ENCODE results near the gene KDM4B. TPM values are rescaled to one million over a fixed set of nuclear protein-coding genes. Genes with fewer than 3 reads are reported as not detected.
"Not testable (repeated sequence)": the region's sequence is repeated elsewhere in the genome, so short reads cannot be mapped to it uniquely, and the experiment has no call there.

The KDM4B gene
- total RNA-seq, 4 donors from 2014 or later: 26.6 to 84.2 (median 39.9) TPM

DNA sequence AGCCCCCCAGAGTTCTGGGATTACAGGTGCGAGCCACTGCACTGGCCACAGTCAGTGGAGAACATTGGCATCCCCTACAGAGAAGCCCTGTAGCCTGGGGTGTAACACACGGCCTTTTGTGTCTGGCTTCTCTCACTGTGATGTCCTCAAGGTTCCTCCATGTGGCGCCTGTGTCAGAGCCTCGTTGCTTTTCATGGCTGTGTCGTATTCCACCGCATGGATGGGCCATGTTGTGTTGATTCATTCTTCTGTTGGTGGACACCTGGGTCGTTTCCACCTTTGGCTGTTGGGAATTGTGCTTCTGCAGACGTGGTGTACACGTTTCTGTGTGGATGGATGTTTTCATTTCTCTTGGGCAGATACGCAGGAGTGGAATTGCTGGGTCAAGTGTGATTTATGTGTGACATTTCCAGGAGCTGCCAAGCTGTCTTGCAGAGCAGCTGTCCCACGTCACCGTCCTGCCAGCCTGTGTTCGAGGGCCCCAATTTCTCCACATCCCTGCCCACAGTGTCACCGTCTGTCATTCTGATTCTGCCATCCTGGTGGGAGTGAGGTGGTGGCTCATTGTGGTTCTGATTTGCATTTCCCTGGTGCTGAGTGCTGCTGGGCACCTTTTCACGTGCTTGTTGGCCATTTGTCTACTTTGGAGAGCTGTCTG lies 59.4 kb downstream of the KDM4B start:
- peaks cover 3 to 22% (median 11%) of the 10 kb centered on the region in 4 donors for H3K4me1 ChIP-seq
- H3K27ac ChIP-seq: no peak overlapping the region
- in situ Hi-C loops (cut with MboI; ENCODE audit: low pct_ligation_motif_present in 1 of 4, low pct_unique_long_range_greater_than_20kb in 1 of 4, low sequenced_read_pairs in 3 of 4) (loop anchor here in 1 of 4 donors (25.0 kb wide), 1 partner anchor 166 kb away; the partner anchor contains the start of gene PLIN3), intact Hi-C loops (cut with DNase I; ENCODE audit: low total_unique reads) (no loop called here)
- H3K4me3 ChIP-seq: no peak overlapping the region
- 60 to 86% methylated on average over 1 to 15 of the region's 15 CpGs for WGBS, 2 donors (ENCODE audit: low coverage in 1 of 2)
- no peak for DNase-seq
- H3K27me3 ChIP-seq: no peaks in the 10 kb centered on the region
- TF ChIP-seq, protein P1, sequence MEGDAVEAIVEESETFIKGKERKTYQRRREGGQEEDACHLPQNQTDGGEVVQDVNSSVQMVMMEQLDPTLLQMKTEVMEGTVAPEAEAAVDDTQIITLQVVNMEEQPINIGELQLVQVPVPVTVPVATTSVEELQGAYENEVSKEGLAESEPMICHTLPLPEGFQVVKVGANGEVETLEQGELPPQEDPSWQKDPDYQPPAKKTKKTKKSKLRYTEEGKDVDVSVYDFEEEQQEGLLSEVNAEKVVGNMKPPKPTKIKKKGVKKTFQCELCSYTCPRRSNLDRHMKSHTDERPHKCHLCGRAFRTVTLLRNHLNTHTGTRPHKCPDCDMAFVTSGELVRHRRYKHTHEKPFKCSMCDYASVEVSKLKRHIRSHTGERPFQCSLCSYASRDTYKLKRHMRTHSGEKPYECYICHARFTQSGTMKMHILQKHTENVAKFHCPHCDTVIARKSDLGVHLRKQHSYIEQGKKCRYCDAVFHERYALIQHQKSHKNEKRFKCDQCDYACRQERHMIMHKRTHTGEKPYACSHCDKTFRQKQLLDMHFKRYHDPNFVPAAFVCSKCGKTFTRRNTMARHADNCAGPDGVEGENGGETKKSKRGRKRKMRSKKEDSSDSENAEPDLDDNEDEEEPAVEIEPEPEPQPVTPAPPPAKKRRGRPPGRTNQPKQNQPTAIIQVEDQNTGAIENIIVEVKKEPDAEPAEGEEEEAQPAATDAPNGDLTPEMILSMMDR (IDR thresholded peaks at IDR 0.05): no peak
- TF ChIP-seq EP300 (IDR thresholded peaks at IDR 0.05; ENCODE audit: low read depth) (no peak), POLR2A (IDR thresholded peaks at IDR 0.05) (no peak), POLR2AphosphoS5 (IDR thresholded peaks at IDR 0.05) (no peak)
- H3K36me3 ChIP-seq: peaks cover 0 to 6% (median 2%) of the 10 kb centered on the region in 4 donors
- H3K9me3 ChIP-seq: no peaks in the 10 kb centered on the region

DNA sequence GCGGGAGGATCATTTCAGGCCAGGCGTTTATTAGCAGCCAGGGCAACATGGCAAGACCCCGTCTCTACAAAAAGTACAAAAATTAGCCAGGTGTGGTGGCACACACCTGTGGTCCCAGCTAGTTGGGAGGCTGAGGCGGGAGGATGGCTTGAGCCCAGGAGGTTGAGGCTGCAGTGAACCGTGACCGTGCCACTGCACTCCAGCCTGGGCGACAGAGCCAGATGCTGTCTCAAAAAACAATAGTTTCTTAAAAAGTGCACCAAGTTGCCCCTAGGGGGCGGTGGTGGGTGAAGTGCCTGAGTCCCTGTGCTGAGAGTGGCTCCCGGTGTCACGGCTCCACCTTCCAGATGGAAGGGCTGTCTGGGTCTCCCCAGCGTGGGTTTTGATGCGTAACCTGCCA lies 60.7 kb downstream of the KDM4B start:
- peak; percentile 55 for DNase-seq
- H3K36me3 ChIP-seq; intact Hi-C loops (cut with DNase I; ENCODE audit: low total_unique reads); H3K4me3 ChIP-seq; H3K9me3 ChIP-seq; H3K27me3 ChIP-seq; H3K27ac ChIP-seq: not testable (repeated sequence)
- in situ Hi-C loops (cut with MboI; ENCODE audit: low pct_ligation_motif_present in 1 of 4, low pct_unique_long_range_greater_than_20kb in 1 of 4, low sequenced_read_pairs in 3 of 4): loop anchor here in 1 of 4 donors (25.0 kb wide), 1 partner anchor 167 kb away; the partner anchor contains the start of gene PLIN3
- H3K4me1 ChIP-seq: peaks cover 3 to 22% (median 11%) of the 10 kb centered on the region in 4 donors
- 60 to 66% methylated on average over 2 to 12 of the region's 12 CpGs for WGBS, 2 donors (ENCODE audit: low coverage in 1 of 2)
- TF ChIP-seq, protein P1 (IDR thresholded peaks at IDR 0.05): peak; percentile 49 to 56 (median 52)

DNA sequence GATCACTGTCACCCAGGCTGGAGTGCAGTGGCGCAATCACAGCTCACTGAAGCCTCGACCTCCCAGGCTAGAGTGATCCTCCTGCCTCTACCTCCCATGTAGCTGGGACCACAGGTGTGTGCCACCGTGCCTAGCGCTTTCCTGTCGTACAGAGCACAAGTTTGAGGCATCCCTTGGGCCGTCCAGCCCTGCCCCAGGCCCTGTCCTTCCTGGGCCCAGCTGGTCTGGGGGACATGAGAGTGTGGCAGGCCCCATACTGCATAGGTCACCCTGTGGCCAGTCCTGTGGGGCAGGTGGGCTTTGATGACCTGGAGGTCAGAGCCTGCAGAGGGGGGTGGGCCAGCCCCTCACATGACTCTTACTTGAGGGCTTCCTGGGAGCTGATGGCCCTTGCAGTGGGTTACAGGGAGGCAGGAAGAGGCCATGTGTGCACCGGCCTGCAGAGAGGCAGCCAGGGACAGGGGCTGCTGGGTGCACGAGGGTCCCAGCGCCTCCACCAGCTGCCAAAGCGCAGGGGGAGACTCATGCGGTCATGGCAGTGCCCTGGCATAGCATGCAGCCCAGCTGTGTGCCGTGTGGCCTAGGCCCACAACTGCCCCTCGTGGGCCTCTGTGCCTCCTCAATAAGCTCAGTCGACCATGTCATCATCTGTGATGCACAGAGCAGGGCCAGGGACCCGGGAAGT lies 61.4 kb downstream of the KDM4B start:
- DNase-seq: no peak
- 86 to 100% methylated on average over 1 to 13 of the region's 15 CpGs for WGBS, 2 donors (ENCODE audit: low coverage in 1 of 2)
- Histone ChIP-seq H3K27ac (no peak overlapping the region), H3K4me3 (no peak overlapping the region), H3K27me3 (no peaks in the 10 kb centered on the region), H3K9me3 (no peaks in the 10 kb centered on the region), H3K4me1 (peaks cover 3 to 22% (median 11%) of the 10 kb centered on the region in 4 donors), H3K36me3 (peaks cover 0 to 8% (median 2%) of the 10 kb centered on the region in 4 donors)
- intact Hi-C loops (cut with DNase I; ENCODE audit: low total_unique reads): loop anchor here (5.0 to 10.0 kb wide), 2 partner anchors 45 to 218 kb away; no protein-coding TSS in a partner anchor
- TF ChIP-seq, protein P1 (IDR thresholded peaks at IDR 0.05): no peak
- TF ChIP-seq POLR2A (IDR thresholded peaks at IDR 0.05) (no peak), POLR2AphosphoS5 (IDR thresholded peaks at IDR 0.05) (no peak), EP300 (IDR thresholded peaks at IDR 0.05; ENCODE audit: low read depth) (no peak)
- in situ Hi-C loops (cut with MboI; ENCODE audit: low pct_ligation_motif_present in 1 of 4, low pct_unique_long_range_greater_than_20kb in 1 of 4, low sequenced_read_pairs in 3 of 4): loop anchor here in 3 of 4 donors (5.0 to 25.0 kb wide), 3 partner anchors 155 to 168 kb away; partner anchors contain the start of gene PLIN3 (in 1 of the 3)

DNA sequence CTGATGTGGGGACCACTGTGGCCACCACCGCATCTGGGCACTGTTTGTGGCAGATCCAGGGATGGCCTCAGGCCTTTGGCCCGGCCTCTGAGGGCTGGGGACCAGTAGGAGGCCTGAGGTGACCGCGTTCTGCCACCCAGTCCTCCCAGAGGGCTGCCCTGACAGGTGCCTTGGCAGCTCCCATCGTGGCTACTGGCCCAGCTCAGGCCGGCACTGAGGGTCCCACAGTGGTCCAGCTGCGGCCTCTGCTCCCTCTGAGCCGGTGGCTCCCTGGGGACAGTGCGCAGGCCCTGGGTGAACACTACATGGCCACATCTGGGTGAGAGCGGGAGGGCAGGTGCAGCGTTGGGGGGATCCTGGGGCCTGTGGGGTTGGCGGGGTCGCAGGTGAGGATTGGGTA lies 61.9 kb downstream of the KDM4B start:
- no peak for TF ChIP-seq POLR2AphosphoS5 (IDR thresholded peaks at IDR 0.05)
- TF ChIP-seq POLR2A (IDR thresholded peaks at IDR 0.05): no peak
- TF ChIP-seq, protein P1 (IDR thresholded peaks at IDR 0.05): no peak
- no peak for TF ChIP-seq EP300 (IDR thresholded peaks at IDR 0.05; ENCODE audit: low read depth)
- DNase-seq: no peak
- in situ Hi-C loops (cut with MboI; ENCODE audit: low pct_ligation_motif_present in 1 of 4, low pct_unique_long_range_greater_than_20kb in 1 of 4, low sequenced_read_pairs in 3 of 4): loop anchor here in 3 of 4 donors (5.0 to 25.0 kb wide), 3 partner anchors 156 to 169 kb away; partner anchors contain the start of gene PLIN3 (in 1 of the 3)
- peaks cover 3 to 22% (median 10%) of the 10 kb centered on the region in 4 donors for H3K4me1 ChIP-seq
- H3K27ac ChIP-seq: no peak overlapping the region
- WGBS, 2 donors (ENCODE audit: low coverage in 1 of 2): 40 to 83% methylated on average over 1 to 13 of the region's 13 CpGs
- no peak overlapping the region for H3K4me3 ChIP-seq
- no peaks in the 10 kb centered on the region for H3K27me3 ChIP-seq
- intact Hi-C loops (cut with DNase I; ENCODE audit: low total_unique reads): loop anchor here (5.0 to 10.0 kb wide), 2 partner anchors 46 to 219 kb away; no protein-coding TSS in a partner anchor
- no peaks in the 10 kb centered on the region for H3K9me3 ChIP-seq
- peaks cover 0 to 8% (median 2%) of the 10 kb centered on the region in 4 donors for H3K36me3 ChIP-seq

Data from transverse colon (tissue), 4 donors.